ENCODE results near the gene XPNPEP1.

XPNPEP1 gene

GRCh38 chr10:109887243-109887642 is 36.1 kb downstream of the XPNPEP1 start:
- Histone ChIP-seq H3K27ac (ENCODE audit: low read depth, low read length) (no peak overlapping the region), H3K79me2 (ENCODE audit: insufficient read depth, low read length) (no peaks in the 10 kb centered on the region), H3K4me2 (ENCODE audit: low read depth, low read length, poor library complexity, severe bottlenecking) (no peak overlapping the region), H3K9me2 (replicated peaks; ENCODE audit: insufficient read depth, low read length) (no peaks in the 10 kb centered on the region), H3K9ac (ENCODE audit: low read length) (no peak overlapping the region), H3K4me3 (ENCODE audit: insufficient read depth, low read length, poor library complexity, severe bottlenecking) (no peak overlapping the region), H4K20me1 (ENCODE audit: low read depth, low read length) (no peaks in the 10 kb centered on the region), H3K27me3 (ENCODE audit: low read length) (no peaks in the 10 kb centered on the region), H3F3A (ENCODE audit: insufficient read depth) (peaks cover 17% of the 10 kb centered on the region; the same call in 1 of the 2 replicates), H2AFZ (ENCODE audit: low read depth, low read length, severe bottlenecking) (no peak overlapping the region), H3K9me3 (ENCODE audit: insufficient read depth, low read length) (no peaks in the 10 kb centered on the region), H3K36me3 (ENCODE audit: low read length) (0 out of 2 replicates have a peak, but pooled peaks cover 6% of the 10 kb centered on the region)
- no peak for TF ChIP-seq EZH2phosphoT487 (conservative IDR thresholded peaks at IDR 0.05; ENCODE audit: low read length)
- TF ChIP-seq, protein P1, sequence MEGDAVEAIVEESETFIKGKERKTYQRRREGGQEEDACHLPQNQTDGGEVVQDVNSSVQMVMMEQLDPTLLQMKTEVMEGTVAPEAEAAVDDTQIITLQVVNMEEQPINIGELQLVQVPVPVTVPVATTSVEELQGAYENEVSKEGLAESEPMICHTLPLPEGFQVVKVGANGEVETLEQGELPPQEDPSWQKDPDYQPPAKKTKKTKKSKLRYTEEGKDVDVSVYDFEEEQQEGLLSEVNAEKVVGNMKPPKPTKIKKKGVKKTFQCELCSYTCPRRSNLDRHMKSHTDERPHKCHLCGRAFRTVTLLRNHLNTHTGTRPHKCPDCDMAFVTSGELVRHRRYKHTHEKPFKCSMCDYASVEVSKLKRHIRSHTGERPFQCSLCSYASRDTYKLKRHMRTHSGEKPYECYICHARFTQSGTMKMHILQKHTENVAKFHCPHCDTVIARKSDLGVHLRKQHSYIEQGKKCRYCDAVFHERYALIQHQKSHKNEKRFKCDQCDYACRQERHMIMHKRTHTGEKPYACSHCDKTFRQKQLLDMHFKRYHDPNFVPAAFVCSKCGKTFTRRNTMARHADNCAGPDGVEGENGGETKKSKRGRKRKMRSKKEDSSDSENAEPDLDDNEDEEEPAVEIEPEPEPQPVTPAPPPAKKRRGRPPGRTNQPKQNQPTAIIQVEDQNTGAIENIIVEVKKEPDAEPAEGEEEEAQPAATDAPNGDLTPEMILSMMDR (IDR thresholded peaks at IDR 0.05; ENCODE audit: insufficient read depth, low read length, poor library complexity, severe bottlenecking) = no peak

- H3K9me3 ChIP-seq (ENCODE audit: insufficient read depth, low read length) = no peaks in the 10 kb centered on the region
- no peak overlapping the region for H3K4me2 ChIP-seq (ENCODE audit: low read depth, low read length, poor library complexity, severe bottlenecking)
- H3K4me3 ChIP-seq (ENCODE audit: insufficient read depth, low read length, poor library complexity, severe bottlenecking) = no peak overlapping the region
- H2AFZ ChIP-seq (ENCODE audit: low read depth, low read length, severe bottlenecking) = no peak overlapping the region
- no peaks in the 10 kb centered on the region for H3K79me2 ChIP-seq (ENCODE audit: insufficient read depth, low read length)
- no peaks in the 10 kb centered on the region for H4K20me1 ChIP-seq (ENCODE audit: low read depth, low read length)
- H3F3A ChIP-seq (ENCODE audit: insufficient read depth) = peaks cover 17% of the 10 kb centered on the region; the same call in 1 of the 2 replicates
- no peaks in the 10 kb centered on the region for H3K9me2 ChIP-seq (replicated peaks; ENCODE audit: insufficient read depth, low read length)
- H3K36me3 ChIP-seq (ENCODE audit: low read length) = 0 out of 2 replicates have a peak, but pooled peaks cover 6% of the 10 kb centered on the region
- TF ChIP-seq EZH2phosphoT487 (conservative IDR thresholded peaks at IDR 0.05; ENCODE audit: low read length) = no peak
- TF ChIP-seq, protein P1 (IDR thresholded peaks at IDR 0.05; ENCODE audit: insufficient read depth, low read length, poor library complexity, severe bottlenecking) = no peak
- no peaks in the 10 kb centered on the region for H3K27me3 ChIP-seq (ENCODE audit: low read length)
- H3K27ac ChIP-seq (ENCODE audit: low read depth, low read length) = peak overlapping the region; percentile 9; the same call in 1 of the 2 replicates
- no peak overlapping the region for H3K9ac ChIP-seq (ENCODE audit: low read length)
These were observed 36.5 kb downstream of the XPNPEP1 start for GRCh38 chr10:109886781-109887140.

DNA sequence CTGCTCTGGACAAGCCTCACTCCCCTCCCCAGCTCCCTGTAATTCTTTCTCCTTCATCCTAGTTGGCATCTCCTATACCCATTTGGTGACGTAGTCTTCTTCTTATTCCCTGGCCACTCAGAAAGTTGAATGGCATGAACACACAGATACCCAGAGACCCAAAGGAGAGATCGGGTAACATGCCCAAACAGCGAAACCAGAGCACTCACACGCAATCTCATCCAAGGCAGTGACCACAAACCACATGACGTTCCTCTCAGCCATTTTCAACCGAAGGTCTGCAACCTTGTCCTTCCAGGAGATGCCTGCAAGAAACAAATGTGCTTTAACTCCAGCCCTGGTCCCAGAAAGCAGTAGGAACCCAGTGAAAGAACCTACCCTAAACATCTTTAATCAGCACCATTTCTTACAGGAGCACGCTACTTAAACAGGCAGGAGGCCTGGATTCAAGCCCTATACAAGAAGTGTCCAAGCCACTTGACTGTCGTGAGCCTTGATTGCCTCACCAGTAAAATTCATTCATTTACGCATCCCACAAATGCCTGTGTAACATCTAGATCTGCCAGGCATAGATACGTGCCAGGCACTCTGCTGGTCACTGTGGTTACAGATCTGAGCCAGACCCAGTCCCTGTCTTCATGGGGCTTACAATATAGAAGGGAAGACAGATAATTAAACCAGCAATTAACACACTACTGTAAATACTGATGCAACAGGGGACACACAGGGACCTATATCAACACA is 37.1 kb downstream of the XPNPEP1 start:
- TF ChIP-seq, protein P1 (IDR thresholded peaks at IDR 0.05; ENCODE audit: insufficient read depth, low read length, poor library complexity, severe bottlenecking) = no peak
- no peaks in the 10 kb centered on the region for H3K79me2 ChIP-seq (ENCODE audit: insufficient read depth, low read length)
- H3K9ac ChIP-seq (ENCODE audit: low read length) = no peak overlapping the region
- peak overlapping the region; percentile 9; the same call in 1 of the 2 replicates for H3K27ac ChIP-seq (ENCODE audit: low read depth, low read length)
- no peaks in the 10 kb centered on the region for H3K9me3 ChIP-seq (ENCODE audit: insufficient read depth, low read length)
- H4K20me1 ChIP-seq (ENCODE audit: low read depth, low read length) = no peaks in the 10 kb centered on the region
- no peak overlapping the region for H3K4me3 ChIP-seq (ENCODE audit: insufficient read depth, low read length, poor library complexity, severe bottlenecking)
- H2AFZ ChIP-seq (ENCODE audit: low read depth, low read length, severe bottlenecking) = no peak overlapping the region
- H3K9me2 ChIP-seq (replicated peaks; ENCODE audit: insufficient read depth, low read length) = no peaks in the 10 kb centered on the region
- H3K4me2 ChIP-seq (ENCODE audit: low read depth, low read length, poor library complexity, severe bottlenecking) = no peak overlapping the region
- H3F3A ChIP-seq (ENCODE audit: insufficient read depth) = peaks cover 17% of the 10 kb centered on the region; the same call in 1 of the 2 replicates
- 0 out of 2 replicates have a peak, but pooled peaks cover 1% of the 10 kb centered on the region for H3K36me3 ChIP-seq (ENCODE audit: low read length)
- no peaks in the 10 kb centered on the region for H3K27me3 ChIP-seq (ENCODE audit: low read length)

Measured in SU-DHL-6 (cell line).